Measurements from ENCODE around the gene GPR83.
"Not testable (repeated sequence)": the region's sequence is repeated elsewhere in the genome, so short reads cannot be mapped to it uniquely, and the experiment has no call there.

The GPR83 gene

DNA sequence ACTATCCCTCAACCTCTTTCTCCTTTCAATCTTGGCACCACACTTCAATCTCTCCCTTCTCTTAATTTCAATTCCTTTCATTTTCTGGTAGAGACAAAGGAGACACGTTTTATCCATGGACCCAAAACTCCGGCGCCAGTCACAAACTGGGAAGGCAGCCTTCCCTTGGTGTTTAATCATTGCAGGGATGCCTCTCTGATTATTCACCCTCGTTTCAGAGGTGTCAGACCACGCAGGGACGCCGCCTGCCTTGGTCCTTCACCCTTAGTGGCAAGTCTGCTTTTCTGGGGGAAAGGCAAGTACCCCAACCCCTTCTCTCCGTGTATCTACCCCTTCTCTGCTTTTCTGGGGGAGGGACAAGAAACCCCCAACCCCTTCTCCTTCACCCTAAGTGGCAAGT, 54.9 kb downstream of the GPR83 start:
- not testable (repeated sequence) for H2AFZ ChIP-seq (ENCODE audit: low read depth); H3K9ac ChIP-seq; H4K20me1 ChIP-seq (ENCODE audit: insufficient read depth); H3K27me3 ChIP-seq (ENCODE audit: insufficient read depth, low read depth); H3K79me2 ChIP-seq (ENCODE audit: insufficient read depth, low read depth); H3K36me3 ChIP-seq (ENCODE audit: insufficient read depth); H3K4me3 ChIP-seq (IDR thresholded peaks at IDR 0.05; ENCODE audit: insufficient read depth, low read depth, low read length); H3K4me1 ChIP-seq (ENCODE audit: low read depth, poor library complexity, severe bottlenecking); H3K4me2 ChIP-seq; H3K27ac ChIP-seq

DNA sequence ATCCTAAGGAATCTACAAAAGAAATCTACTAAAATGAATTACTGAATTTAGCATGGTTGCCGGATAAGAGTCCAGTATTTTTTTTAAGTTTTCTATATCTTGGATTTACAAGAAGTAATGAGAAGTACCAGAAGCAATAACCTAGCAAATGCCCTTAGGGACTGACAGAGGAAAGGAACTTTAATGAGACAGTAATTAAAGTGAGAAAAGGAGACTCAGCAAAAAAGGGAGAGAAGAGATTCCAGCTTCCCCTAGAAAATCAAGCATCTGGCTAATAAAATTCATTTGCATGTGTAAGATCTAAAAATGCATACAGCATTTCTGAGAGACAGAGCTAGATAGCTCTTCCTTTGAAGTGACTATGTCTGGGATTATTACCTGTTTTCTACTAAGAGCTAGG, 57.7 kb downstream of the GPR83 start:
- no peaks in the 10 kb centered on the region for H3K4me1 ChIP-seq (ENCODE audit: low read depth, poor library complexity, severe bottlenecking)
- no peak overlapping the region for H2AFZ ChIP-seq (ENCODE audit: low read depth)
- H3K4me2 ChIP-seq, result no peak overlapping the region
- no peak overlapping the region for H3K27ac ChIP-seq
- no peaks in the 10 kb centered on the region for H4K20me1 ChIP-seq (ENCODE audit: insufficient read depth)
- H3K9ac ChIP-seq, result no peak overlapping the region
- H3K4me3 ChIP-seq (IDR thresholded peaks at IDR 0.05; ENCODE audit: insufficient read depth, low read depth, low read length), result no peak overlapping the region
- TF ChIP-seq, protein P1, sequence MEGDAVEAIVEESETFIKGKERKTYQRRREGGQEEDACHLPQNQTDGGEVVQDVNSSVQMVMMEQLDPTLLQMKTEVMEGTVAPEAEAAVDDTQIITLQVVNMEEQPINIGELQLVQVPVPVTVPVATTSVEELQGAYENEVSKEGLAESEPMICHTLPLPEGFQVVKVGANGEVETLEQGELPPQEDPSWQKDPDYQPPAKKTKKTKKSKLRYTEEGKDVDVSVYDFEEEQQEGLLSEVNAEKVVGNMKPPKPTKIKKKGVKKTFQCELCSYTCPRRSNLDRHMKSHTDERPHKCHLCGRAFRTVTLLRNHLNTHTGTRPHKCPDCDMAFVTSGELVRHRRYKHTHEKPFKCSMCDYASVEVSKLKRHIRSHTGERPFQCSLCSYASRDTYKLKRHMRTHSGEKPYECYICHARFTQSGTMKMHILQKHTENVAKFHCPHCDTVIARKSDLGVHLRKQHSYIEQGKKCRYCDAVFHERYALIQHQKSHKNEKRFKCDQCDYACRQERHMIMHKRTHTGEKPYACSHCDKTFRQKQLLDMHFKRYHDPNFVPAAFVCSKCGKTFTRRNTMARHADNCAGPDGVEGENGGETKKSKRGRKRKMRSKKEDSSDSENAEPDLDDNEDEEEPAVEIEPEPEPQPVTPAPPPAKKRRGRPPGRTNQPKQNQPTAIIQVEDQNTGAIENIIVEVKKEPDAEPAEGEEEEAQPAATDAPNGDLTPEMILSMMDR (conservative IDR thresholded peaks at IDR 0.05; ENCODE audit: low read depth, low read length), result no peak
- no peaks in the 10 kb centered on the region for H3K36me3 ChIP-seq (ENCODE audit: insufficient read depth)
- H3K79me2 ChIP-seq (ENCODE audit: insufficient read depth, low read depth), result no peaks in the 10 kb centered on the region
- no peaks in the 10 kb centered on the region for H3K27me3 ChIP-seq (ENCODE audit: insufficient read depth, low read depth)

DNA sequence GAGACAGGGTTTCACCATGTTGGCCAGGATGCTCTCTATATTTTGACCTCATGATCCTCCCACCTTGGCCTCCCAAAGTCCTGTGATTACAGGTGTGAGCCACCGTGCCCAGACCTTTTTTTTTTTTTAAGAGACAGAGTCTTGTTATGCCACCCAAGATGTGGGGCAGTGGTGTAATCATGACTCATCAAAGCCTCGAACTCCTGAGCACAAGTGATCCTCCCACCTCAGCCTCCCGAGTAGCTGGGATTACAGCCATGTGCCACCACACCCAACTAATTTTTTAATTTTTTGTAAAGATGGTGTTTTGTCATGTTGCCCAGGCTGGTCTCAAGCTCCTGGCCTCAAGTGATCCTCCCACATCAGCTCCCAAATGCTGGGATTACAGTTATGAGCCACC, 59.0 kb downstream of the GPR83 start:
- Histone ChIP-seq H3K4me1 (ENCODE audit: low read depth, poor library complexity, severe bottlenecking) (no peaks in the 10 kb centered on the region), H3K79me2 (ENCODE audit: insufficient read depth, low read depth) (no peaks in the 10 kb centered on the region), H3K27me3 (ENCODE audit: insufficient read depth, low read depth) (no peaks in the 10 kb centered on the region), H3K27ac (no peak overlapping the region), H3K4me2 (no peak overlapping the region), H4K20me1 (ENCODE audit: insufficient read depth) (no peaks in the 10 kb centered on the region), H2AFZ (ENCODE audit: low read depth) (no peak overlapping the region), H3K9ac (no peak overlapping the region), H3K36me3 (ENCODE audit: insufficient read depth) (no peaks in the 10 kb centered on the region), H3K4me3 (IDR thresholded peaks at IDR 0.05; ENCODE audit: insufficient read depth, low read depth, low read length) (no peak overlapping the region)
- TF ChIP-seq, protein P1 (conservative IDR thresholded peaks at IDR 0.05; ENCODE audit: low read depth, low read length), result no peak

DNA sequence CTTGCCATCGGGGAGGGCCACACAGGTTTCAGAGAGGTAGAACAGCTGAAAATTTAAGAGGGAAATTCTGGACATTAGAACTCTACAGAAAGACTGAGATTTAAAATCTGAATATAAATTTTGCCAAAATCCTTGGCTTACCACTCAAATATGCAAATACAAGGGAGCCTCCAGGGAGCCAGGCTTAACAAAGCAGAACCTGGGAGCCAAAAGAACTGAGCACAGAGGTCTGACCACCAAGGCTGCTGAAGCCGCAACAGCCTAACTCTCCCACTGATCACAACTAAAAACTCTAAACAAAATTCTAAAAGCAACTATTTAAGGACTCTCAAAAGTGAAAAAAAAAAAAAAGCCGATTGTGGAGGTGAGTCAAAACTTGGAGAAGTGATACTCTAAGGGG, 62.6 kb downstream of the GPR83 start:
- Histone ChIP-seq H3K4me1 (ENCODE audit: low read depth, poor library complexity, severe bottlenecking) (no peaks in the 10 kb centered on the region), H3K9ac (no peak overlapping the region), H3K27ac (no peak overlapping the region), H3K27me3 (ENCODE audit: insufficient read depth, low read depth) (no peaks in the 10 kb centered on the region), H2AFZ (ENCODE audit: low read depth) (no peak overlapping the region), H3K4me2 (no peak overlapping the region), H3K79me2 (ENCODE audit: insufficient read depth, low read depth) (no peaks in the 10 kb centered on the region), H3K4me3 (IDR thresholded peaks at IDR 0.05; ENCODE audit: insufficient read depth, low read depth, low read length) (no peak overlapping the region), H3K36me3 (ENCODE audit: insufficient read depth) (no peaks in the 10 kb centered on the region), H4K20me1 (ENCODE audit: insufficient read depth) (no peaks in the 10 kb centered on the region)
- TF ChIP-seq, protein P1 (conservative IDR thresholded peaks at IDR 0.05; ENCODE audit: low read depth, low read length), result no peak

DNA sequence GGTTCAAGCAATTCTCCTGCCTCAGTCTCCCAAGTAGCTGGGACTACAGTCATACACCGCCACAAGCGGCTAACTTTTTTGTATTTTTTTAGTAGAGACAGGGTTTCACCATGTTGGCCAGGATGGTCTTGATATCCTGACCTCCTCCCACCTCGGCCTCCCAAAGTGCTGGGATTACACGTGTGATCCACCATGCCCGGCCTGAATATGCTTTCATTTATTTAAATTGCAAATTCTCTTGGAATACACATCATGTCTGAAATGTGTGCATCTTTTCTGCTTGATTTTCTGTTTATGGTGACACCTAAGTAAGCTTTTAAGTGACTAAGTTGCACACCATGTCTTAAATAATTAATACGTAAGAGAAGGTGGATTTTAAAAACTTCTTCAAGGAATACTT, 65.2 kb downstream of the GPR83 start:
- H3K4me1 ChIP-seq (ENCODE audit: low read depth, poor library complexity, severe bottlenecking), result no peaks in the 10 kb centered on the region
- no peak overlapping the region for H3K27ac ChIP-seq
- no peak overlapping the region for H3K4me2 ChIP-seq
- H3K36me3 ChIP-seq (ENCODE audit: insufficient read depth), result no peaks in the 10 kb centered on the region
- TF ChIP-seq, protein P1 (conservative IDR thresholded peaks at IDR 0.05; ENCODE audit: low read depth, low read length), result no peak
- H3K4me3 ChIP-seq (IDR thresholded peaks at IDR 0.05; ENCODE audit: insufficient read depth, low read depth, low read length), result no peak overlapping the region
- no peaks in the 10 kb centered on the region for H4K20me1 ChIP-seq (ENCODE audit: insufficient read depth)
- no peak overlapping the region for H2AFZ ChIP-seq (ENCODE audit: low read depth)
- no peaks in the 10 kb centered on the region for H3K79me2 ChIP-seq (ENCODE audit: insufficient read depth, low read depth)
- no peaks in the 10 kb centered on the region for H3K27me3 ChIP-seq (ENCODE audit: insufficient read depth, low read depth)
- no peak overlapping the region for H3K9ac ChIP-seq
